K562 (cell line): ENCODE data around the gene CTXN3.

Experiments used
- ADNP ChIP-seq: fragments of 200-800 bp; sonication (Bioruptor generic); IDR thresholded peaks from 2 replicates; pipeline ENCODE4 v1.6.1; 2016; ENCODE audit warnings: missing genetic modification characterization, missing compliant biosample characterization
- POLR2AphosphoS2 ChIP-seq: IDR thresholded peaks from 2 replicates; pipeline ENCODE4 v1.6.1; 2012; ENCODE audit warnings: low read length, improper control_type of control experiment
- SOX6 ChIP-seq: fragments of 450-650 bp; IDR thresholded peaks from 2 replicates; pipeline ENCODE4 v1.6.1; 2014; ENCODE audit warnings: mild to moderate bottlenecking
- ZC3H4 ChIP-seq: sonication (generic); formaldehyde crosslinking; IDR thresholded peaks from 2 replicates; pipeline ENCODE4 v1.9.0; 2021; ENCODE audit warnings: missing genetic modification reagents, borderline replicate concordance
- ZNF133 ChIP-seq: fragments of 250-450 bp; sonication (Bioruptor Pico); IDR thresholded peaks from 2 replicates; pipeline ENCODE4 v1.4.0; 2020; ENCODE audit warnings: mild to moderate bottlenecking
- ZNF384 ChIP-seq: IDR thresholded peaks from 2 replicates; pipeline ENCODE4 v1.6.1; 2012; ENCODE audit warnings: low read depth, low read length, improper control_type of control experiment
- ZNF586 ChIP-seq: fragments of 450-650 bp; formaldehyde crosslinking; conservative IDR thresholded peaks from 2 replicates; pipeline ENCODE4 v1.4.0; 2020; ENCODE audit warnings: mild to moderate bottlenecking, moderate library complexity
- ZNF695 ChIP-seq: fragments of 450-650 bp; formaldehyde crosslinking; IDR thresholded peaks from 2 replicates; pipeline ENCODE4 v1.4.0; 2020; ENCODE audit warnings: mild to moderate bottlenecking, moderate library complexity
- TF ChIP-seq, protein P1 (sequence below): sonication (generic); formaldehyde crosslinking; IDR thresholded peaks from 2 replicates; pipeline ENCODE4 v1.8.1; 2022; ENCODE audit warnings: missing genetic modification reagents

DNA sequence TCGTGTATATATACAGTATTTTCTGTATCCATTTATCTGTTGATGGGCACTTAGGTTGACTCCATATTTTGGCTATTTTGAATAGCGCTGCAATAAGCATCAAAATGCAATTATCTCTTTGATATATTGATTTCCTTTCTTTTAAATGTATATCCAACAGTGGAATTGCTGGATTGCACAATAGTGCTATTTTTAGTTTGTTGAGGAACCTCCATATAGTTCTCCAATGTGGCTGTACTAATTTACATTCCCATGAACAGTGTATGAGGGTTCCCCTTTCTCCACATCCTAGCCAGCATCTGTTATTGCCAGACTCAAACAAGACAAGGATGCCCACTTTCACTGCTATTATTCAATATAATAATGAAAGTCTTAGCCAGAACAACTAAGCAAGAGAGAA lies 9.1 kb upstream of the CTXN3 start:
- no peak for TF ChIP-seq ZNF586 (CRISPR knock-in tag)
- TF ChIP-seq ADNP (tag): no peak
- TF ChIP-seq ZNF384: no peak
- TF ChIP-seq ZNF133 (CRISPR knock-in tag): no peak
- no peak for TF ChIP-seq ZNF695
- TF ChIP-seq ZC3H4 (CRISPR knock-in tag): no peak
- no peak for TF ChIP-seq SOX6
- no peak for TF ChIP-seq POLR2AphosphoS2
- TF ChIP-seq, protein P1, sequence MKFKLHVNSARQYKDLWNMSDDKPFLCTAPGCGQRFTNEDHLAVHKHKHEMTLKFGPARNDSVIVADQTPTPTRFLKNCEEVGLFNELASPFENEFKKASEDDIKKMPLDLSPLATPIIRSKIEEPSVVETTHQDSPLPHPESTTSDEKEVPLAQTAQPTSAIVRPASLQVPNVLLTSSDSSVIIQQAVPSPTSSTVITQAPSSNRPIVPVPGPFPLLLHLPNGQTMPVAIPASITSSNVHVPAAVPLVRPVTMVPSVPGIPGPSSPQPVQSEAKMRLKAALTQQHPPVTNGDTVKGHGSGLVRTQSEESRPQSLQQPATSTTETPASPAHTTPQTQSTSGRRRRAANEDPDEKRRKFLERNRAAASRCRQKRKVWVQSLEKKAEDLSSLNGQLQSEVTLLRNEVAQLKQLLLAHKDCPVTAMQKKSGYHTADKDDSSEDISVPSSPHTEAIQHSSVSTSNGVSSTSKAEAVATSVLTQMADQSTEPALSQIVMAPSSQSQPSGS: no peak
